NB4 (cell line): ENCODE data around the gene NME5.

Experiments used
- DNase-seq: peaks from one replicate; pipeline ENCODE4 v3.0.0; 2010; ENCODE audit warnings: low read depth
- H3K4me3 ChIP-seq: one replicate; pipeline ENCODE4 v1.5.1; 2011; ENCODE audit warnings: mild to moderate bottlenecking, low read depth, low read length, moderate library complexity
- MYC ChIP-seq: IDR thresholded peaks from 2 replicates; pipeline ENCODE4 v1.6.1; 2011; ENCODE audit warnings: low read depth, low read length
- POLR2A ChIP-seq: IDR thresholded peaks from 2 replicates; pipeline ENCODE4 v1.6.1; 2011; ENCODE audit warnings: mild to moderate bottlenecking; ENCODE audit not compliant: insufficient read length; ENCODE audit errors: extremely low read depth
- TF ChIP-seq, protein P1 (sequence below): IDR thresholded peaks from one replicate; pipeline ENCODE4 v1.5.1; 2012; ENCODE audit warnings: low read depth, low read length
- TF ChIP-seq, protein P2 (sequence below): IDR thresholded peaks from 2 replicates; pipeline ENCODE4 v1.6.1; 2011; ENCODE audit warnings: low read depth, low read length

NME5 gene

DNA sequence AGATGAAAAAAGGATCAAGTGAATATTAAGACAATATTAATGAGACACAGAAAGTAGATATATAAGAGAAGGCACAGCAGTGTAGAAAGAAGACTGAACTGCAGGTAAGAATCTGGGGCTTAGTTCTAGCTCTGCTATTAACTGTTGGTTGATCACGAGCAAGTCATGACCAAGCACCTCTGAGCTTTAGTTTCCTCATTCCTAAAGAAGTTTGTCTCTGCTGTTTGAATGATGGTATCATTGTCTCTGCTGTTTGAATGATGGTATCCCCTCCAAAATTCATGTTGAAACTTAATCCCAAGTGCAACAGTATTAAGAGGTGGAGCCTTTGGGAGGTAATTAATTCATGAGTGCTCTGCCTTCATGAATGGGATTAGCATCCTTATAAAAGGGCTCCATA lies 2.5 kb upstream of the NME5 start:
- H3K4me3 ChIP-seq = no peak overlapping the region
- TF ChIP-seq, protein P1, sequence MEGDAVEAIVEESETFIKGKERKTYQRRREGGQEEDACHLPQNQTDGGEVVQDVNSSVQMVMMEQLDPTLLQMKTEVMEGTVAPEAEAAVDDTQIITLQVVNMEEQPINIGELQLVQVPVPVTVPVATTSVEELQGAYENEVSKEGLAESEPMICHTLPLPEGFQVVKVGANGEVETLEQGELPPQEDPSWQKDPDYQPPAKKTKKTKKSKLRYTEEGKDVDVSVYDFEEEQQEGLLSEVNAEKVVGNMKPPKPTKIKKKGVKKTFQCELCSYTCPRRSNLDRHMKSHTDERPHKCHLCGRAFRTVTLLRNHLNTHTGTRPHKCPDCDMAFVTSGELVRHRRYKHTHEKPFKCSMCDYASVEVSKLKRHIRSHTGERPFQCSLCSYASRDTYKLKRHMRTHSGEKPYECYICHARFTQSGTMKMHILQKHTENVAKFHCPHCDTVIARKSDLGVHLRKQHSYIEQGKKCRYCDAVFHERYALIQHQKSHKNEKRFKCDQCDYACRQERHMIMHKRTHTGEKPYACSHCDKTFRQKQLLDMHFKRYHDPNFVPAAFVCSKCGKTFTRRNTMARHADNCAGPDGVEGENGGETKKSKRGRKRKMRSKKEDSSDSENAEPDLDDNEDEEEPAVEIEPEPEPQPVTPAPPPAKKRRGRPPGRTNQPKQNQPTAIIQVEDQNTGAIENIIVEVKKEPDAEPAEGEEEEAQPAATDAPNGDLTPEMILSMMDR = no peak
- TF ChIP-seq, protein P2, sequence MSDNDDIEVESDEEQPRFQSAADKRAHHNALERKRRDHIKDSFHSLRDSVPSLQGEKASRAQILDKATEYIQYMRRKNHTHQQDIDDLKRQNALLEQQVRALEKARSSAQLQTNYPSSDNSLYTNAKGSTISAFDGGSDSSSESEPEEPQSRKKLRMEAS = no peak
- TF ChIP-seq MYC (no peak), POLR2A (no peak)
- DNase-seq = no peak

DNA sequence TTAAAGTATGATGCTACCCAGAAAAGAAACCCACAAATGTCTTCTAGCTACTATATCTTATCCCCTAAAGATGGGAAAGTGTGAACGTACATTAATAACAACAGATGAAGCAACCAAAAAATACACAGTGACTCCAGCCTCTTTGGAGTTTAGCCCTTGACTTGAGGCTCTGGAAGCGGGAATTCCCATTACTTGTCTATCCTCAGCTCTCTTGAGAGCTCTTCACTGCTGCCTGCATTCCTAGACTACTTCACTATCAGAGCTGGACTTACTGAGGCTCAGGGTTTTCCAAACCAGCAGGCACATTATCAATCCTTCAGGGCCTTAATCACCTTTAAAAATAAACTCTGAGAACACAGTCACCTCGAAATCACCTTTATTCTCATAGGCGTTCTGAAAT lies 1.0 kb upstream of the NME5 start:
- H3K4me3 ChIP-seq = no peak overlapping the region
- DNase-seq = no peak
- TF ChIP-seq MYC (no peak), POLR2A (no peak)
- TF ChIP-seq, protein P2 = no peak
- TF ChIP-seq, protein P1 = no peak

DNA sequence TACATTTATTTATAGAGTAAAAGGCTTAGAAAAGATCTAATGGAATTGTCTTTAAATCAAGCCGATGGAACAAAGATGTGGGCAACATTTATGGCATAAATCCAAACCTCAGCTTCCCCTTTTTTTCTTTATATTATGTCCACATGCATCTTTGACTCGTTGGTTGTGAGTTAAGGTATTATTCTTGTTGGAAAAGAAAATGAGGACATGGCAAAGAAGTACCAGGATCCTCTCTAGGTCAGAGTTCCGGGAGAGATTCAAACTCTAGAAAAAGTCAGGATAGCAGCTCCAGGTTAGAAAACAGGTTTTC lies 508 bp upstream of the NME5 start:
- H3K4me3 ChIP-seq = no peak overlapping the region
- DNase-seq = peak; percentile 63
- TF ChIP-seq, protein P1 = no peak
- TF ChIP-seq MYC (no peak), POLR2A (no peak)
- TF ChIP-seq, protein P2 = no peak

DNA sequence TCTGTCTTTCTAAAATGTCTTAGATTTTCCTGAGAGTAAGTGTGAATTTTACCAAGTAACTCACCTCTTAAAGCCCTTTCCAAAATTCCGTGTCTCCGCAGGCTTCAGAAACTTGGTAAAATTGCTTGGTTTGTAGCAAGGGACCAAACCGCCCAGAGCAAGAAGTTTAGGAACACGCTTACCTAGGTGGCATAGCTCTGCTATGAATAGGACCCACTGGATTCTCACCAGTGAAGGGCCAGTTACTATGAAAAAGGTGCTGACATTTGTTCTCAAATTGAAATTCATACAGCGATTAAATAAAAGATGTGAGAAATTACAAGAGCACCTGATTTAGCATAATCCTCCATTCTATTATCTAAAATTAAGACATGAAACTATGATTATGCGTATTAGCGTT lies 6.7 kb downstream of the NME5 start:
- no peak overlapping the region for H3K4me3 ChIP-seq
- DNase-seq = no peak
- no peak for TF ChIP-seq POLR2A
- no peak for TF ChIP-seq MYC

DNA sequence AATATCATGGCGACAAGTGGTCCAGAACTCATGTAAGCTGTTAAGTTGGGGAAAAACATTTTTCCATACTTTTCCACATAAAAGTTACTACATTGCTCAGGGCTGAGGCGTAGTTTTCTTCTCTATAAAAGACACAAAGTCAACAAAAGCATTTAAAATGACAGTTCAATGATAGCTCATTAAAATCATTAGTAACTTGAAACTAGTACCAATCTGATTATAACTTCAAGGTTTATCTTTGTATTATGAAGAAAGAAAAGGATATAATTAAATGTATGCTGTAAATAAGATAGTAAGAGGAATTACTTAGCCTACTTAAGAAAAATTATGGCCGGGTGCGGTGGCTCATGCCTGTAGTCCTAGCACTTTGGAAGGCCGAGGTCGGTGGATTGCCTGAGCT lies 9.9 kb downstream of the NME5 start:
- DNase-seq = no peak
- TF ChIP-seq, protein P2 = no peak
- TF ChIP-seq, protein P1 = no peak
- TF ChIP-seq MYC (no peak), POLR2A (no peak)
- no peak overlapping the region for H3K4me3 ChIP-seq

DNA sequence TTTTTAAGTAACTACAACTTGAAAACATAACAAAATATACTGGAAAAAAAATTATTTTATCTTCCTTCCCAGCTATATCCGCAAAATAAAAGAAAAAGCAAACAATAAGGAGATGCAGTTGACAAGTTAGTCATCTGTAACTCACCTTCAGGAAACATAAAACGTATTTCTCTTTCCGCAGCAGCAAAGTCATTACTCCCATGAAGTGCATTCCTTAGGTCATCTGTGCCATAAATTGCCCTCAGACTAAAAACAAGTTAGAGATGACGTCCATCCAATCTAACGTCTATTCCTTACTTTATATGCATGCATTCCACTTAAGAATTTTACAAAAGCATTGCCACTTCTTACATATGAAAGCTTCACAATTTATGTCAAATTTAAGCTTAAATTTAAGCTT lies 10.9 kb downstream of the NME5 start:
- no peak overlapping the region for H3K4me3 ChIP-seq
- DNase-seq = no peak
- TF ChIP-seq POLR2A = no peak
- TF ChIP-seq, protein P1 = no peak
- TF ChIP-seq, protein P2 = no peak
- no peak for TF ChIP-seq MYC

DNA sequence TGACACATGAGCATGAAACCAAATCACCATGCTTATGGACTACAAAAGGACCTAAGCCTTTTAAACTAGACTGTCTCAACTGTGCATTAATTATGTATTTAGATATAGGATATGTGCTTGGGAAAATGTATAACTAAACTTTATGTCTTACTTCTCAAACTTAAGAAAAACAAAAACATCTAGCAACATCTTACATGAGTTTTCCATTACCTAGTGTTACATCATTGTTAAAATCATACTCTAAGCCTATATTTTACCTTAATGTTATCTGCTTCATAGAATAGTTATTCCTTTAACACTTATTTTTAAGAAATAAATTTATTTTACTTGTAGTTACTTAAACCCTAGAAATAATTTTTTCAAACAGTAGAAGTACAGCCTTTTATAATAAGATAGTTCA lies 24.0 kb downstream of the NME5 start:
- no peak for DNase-seq
- H3K4me3 ChIP-seq = no peak overlapping the region
- TF ChIP-seq POLR2A = no peak
- TF ChIP-seq, protein P2 = no peak
- TF ChIP-seq, protein P1 = no peak
- TF ChIP-seq MYC = no peak
